ENCODE data around the gene NID2. TPM values are rescaled to one million over a fixed set of nuclear protein-coding genes. Genes with fewer than 3 reads are reported as not detected.
A peak's percentile ranks its signal among the peaks of the same experiment; 100 is the strongest.

The NID2 gene
- total and polyA plus RNA-seq, 9 of the 15 experiments (the other 6 are each of a cell fraction or from before 2014, with no cell fraction given), result 0.04 to 0.45 (median 0.16) TPM; not detected in 3

DNA sequence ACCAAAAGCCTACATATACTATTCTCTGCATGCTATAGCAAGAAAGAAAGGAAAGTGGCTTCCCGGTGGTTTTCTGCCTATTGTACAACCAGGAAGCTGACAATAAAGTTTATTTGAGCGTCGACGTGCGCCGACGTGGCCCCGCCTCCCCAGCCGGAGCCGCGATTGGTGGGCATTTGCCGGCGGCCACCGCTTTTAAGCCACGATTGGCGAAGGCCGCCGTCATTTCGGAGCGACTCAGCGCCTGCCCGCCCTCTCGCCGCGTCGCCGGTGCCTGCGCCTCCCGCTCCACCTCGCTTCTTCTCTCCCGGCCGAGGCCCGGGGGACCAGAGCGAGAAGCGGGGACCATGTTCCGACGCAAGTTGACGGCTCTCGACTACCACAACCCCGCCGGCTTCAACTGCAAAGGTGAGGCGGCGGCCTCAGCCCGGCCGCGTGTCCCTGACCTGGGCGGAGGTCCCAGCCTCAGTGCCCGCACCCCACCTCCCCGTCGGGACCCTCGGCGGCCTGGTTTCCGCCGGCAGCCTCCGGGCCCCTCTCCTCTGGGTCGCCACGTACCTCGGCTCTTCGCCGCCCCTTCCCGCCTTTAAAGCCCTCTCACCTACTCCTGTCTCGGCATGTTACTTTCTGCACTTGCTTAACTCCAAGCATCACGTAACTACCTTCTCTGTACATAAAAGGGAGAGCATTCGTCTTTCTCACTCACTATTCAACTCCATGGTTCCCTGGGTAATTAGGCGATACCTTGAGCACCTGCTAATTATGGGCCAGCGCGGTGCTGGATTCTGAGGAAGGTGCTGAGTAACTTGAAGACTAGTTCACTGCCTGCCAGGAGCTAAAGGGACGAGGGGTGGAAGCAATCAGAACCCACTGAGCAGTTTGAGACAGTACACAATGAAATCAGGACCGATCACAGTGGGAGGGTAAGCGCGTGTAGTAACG, 79.3 kb downstream of the NID2 start, which contains the start of gene RTRAF (continued):
- TF ChIP-seq, protein P1, sequence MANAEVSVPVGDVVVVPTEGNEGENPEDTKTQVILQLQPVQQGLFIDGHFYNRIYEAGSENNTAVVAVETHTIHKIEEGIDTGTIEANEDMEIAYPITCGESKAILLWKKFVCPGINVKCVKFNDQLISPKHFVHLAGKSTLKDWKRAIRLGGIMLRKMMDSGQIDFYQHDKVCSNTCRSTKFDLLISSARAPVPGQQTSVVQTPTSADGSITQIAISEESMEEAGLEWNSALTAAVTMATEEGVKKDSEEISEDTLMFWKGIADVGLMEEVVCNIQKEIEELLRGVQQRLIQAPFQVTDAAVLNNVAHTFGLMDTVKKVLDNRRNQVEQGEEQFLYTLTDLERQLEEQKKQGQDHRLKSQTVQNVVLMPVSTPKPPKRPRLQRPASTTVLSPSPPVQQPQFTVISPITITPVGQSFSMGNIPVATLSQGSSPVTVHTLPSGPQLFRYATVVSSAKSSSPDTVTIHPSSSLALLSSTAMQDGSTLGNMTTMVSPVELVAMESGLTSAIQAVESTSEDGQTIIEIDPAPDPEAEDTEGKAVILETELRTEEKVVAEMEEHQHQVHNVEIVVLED (CRISPR knock-in tag; IDR thresholded peaks at IDR 0.05), result peak; percentile 99
- TF ChIP-seq KDM5B (IDR thresholded peaks at IDR 0.05; ENCODE audit: insufficient replicate concordance, low read depth, low read length) (peak; percentile 73), ASH1L (IDR thresholded peaks at IDR 0.05; ENCODE audit: borderline replicate concordance, low read depth, partially characterized antibody) (peak; percentile 71), MYC (IDR thresholded peaks at IDR 0.05; ENCODE audit: low read depth, low read length) (peak; percentile 70; the same call in 1 of the 2 replicates), MYC (CRISPR knock-in tag; IDR thresholded peaks at IDR 0.05; ENCODE audit: borderline replicate concordance, low read depth) (no peak), SP1 (CRISPR knock-in tag; IDR thresholded peaks at IDR 0.05) (peak; percentile 79), CUX1 (CRISPR knock-in tag; IDR thresholded peaks at IDR 0.05) (no peak), ZNF507 (tag; conservative IDR thresholded peaks at IDR 0.05) (no peak), ZBTB40 (IDR thresholded peaks at IDR 0.05) (peak; percentile 100), ZBTB40 (CRISPR knock-in tag; IDR thresholded peaks at IDR 0.05) (peak; percentile 99)

Measured in K562 (cell line).